Fibroblast of skin of right quadriceps (primary cell): ENCODE data around the gene SLC18A2.

Experiments
- DNase-seq: peaks from one replicate; pipeline ENCODE4 v3.0.0-alpha.2; 2013

Gene SLC18A2

DNA sequence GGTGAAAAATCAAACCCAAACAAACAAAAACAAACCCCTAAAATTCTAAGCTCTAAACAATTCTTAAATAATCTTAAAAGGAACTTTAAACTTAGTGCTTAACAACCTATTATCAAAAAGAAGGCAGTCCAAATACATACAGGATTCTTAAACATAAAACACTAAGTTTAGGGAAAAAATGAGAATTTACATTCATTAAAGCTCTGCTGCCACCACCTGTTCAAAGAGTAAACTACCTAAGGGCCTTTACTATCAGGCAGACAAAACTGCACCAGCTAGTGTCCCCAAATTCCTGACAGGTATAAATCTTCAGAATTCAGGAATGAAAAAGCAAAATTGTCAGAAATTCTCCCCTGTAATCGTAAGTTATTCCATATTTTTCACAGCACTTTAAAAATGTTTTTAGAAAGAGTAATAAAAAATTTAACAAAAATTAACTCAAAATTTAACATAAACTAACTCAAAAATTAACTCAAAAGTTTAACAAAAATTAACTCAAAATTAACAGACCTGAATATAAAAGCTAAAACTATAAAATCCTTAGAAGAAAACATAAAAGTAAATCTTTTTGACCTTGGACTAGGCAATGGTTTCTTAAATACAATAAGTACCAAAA, 79.2 kb downstream of the SLC18A2 start:
- peak; percentile 6 for DNase-seq

DNA sequence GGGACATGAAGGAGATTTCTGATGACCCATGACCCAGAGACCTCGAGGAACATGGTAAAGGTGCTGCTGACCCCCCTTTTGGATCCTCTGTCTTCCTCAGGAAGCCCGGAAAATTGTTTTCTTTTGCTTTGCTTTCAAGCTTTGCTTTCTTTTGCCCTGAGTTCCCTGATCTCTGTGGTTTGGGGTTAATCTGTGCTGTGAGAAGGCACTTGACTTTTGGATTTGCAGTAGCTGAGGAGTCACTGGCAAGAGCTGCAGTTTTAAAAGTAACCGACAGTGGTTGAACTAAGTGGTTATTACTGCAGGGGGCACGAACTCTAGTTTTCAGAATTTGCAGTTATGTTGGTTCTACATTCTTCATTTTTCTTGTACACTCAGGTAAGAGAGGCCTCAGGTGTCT, 81.3 kb downstream of the SLC18A2 start:
- no peak for DNase-seq

DNA sequence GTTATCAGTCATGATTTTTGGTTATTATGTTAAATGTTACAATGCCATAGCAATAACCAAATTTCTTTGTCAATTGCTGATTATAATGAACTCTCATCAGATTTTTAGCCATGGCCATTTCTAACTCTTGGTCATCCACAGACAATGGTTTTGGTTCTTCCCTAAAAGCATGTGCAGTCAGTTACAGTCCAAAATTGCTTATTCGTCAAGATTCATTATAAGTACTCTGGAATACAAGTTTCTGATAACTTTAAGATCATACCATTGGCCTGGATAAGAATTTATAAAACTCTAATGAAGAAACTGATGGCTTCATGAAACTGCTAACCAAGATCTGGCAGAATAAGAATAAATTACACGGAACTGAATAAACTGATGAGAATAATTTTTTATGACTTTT, 83.5 kb downstream of the SLC18A2 start:
- DNase-seq: no peak

DNA sequence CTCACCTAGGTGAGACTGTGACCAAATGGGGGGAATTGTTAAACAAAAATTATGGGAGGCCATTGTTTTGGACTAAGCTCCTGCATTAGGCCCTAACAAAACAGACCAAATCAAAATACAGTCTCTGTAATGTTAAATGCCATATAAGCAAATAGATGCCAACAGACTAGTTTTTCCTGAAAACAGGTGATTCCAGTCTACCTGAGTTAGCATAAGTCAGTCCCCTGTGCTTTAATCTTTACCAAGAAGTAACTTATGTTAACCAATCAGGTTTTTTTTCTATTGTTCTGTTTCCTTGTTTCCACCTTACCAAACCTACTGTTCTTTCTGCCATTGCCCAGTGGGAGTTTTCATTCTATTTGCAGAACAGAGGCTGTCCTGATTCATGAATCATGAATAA, 86.3 kb downstream of the SLC18A2 start:
- no peak for DNase-seq
